Stimulated activated CD8-positive, alpha-beta memory T cell treated with anti-CD3 and anti-CD28 coated beads, Interleukin-15, amount 100 ng/mL, for 24 hours (primary cell): ENCODE data around the gene CAST.
"Not testable (repeated sequence)": the region's sequence is repeated elsewhere in the genome, so short reads cannot be mapped to it uniquely, and the experiment has no call there.

ENCODE experiments used
- DNase-seq: peaks from one replicate; pipeline ENCODE4 v3.0.0-alpha.2; 2020; ENCODE audit warnings: low read depth

The CAST gene

DNA sequence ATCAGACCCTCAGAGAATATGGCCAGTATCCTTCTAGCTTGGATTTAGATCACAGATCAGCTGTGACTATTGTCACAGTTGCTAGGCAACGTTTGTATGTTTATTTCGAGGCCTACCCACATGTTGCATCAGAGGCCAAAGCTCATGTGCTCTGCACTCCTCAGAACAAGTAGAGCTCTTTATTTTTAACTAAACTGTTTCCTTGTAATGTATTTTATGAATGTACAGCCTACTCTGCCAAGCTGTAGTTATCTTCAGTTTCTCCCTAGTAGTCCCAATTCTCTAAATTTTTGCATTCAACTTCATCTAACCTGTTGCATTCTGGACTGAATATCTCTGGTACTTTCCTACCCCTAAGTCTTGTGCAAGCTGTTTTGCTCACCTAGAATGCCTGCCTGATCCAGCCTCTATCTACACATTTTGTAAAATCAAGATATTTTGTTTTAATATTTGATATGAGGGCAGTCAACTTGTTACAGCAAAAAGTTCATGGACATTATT is 52.8 kb downstream of the CAST start:
- no peak for DNase-seq

DNA sequence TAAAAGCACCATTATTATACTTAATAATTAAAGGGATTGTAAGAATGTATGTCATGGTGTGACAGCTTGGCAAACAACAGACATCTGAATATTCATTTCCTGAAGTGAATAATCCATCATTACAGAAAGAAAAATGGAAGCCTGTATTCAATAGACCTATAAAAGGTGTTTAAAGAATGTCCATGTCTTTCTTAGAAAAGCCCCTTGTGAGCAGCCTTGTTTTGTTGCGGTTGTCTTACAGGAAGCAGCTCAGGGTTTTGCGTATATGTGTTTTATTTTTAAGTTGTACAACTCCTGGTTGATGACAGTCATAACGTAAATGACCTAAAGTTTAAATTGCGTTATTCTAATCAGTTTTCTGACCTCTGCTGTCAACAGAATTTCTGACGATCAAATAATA is 53.8 kb downstream of the CAST start:
- no peak for DNase-seq

DNA sequence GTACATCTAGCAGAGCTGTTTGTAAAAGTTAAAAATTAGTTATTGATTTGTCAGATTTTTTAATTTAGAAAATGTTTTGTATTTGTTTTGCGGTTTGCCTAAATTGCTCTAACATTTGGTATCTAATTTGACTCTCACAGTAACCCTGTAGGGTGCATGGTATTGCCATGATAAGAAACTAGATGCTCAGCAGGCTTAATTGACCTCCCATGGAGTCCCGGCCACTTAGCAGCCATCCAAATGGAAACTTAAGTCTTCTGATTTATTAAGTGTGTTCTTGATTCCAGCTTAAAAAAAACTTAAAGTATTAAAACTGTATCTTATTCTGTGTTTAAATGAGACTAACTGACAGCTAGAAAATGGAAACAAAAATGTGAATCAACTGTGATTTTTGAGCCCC is 54.5 kb downstream of the CAST start:
- no peak for DNase-seq

DNA sequence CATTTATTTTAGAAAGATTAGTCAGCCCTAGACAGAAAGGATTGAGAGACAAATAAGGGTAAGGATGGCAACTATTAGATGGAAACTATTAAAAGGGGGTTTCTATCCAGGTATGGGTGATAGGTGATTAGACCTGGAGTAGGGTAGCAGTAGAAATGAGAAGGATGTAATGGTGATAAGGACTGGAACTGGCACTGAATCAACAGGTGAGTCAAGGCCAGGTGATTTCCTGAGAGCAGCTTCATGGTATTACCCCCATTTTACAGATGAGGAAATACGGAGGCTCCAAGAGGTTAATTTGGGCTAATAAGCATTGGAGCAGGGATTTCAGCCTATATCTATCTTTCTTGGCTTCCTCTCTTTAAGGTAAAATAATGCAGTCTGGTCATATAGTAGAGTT is 55.7 kb downstream of the CAST start:
- no peak for DNase-seq

DNA sequence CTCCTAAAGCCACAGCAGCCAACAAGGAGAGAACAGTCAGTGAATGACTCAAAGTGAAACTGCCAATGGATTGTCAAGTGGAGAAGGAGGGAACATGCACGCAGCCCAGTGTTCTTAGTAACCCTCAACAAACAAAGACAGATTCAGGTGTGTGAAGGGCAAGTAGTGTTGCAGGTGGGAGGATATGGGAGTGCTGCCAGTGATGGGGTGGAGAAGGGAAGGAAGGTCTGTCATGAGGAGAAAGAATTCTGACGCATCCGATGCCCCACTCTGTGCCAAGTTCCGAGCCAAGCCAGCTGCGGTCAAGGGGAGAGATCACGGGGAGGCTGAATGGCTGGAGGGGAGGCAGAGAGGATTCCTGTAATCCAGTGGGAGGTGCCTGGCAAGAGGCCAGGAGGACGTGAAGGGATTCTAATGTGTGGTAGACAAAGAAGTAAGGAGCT is 56.5 kb downstream of the CAST start:
- DNase-seq = no peak

DNA sequence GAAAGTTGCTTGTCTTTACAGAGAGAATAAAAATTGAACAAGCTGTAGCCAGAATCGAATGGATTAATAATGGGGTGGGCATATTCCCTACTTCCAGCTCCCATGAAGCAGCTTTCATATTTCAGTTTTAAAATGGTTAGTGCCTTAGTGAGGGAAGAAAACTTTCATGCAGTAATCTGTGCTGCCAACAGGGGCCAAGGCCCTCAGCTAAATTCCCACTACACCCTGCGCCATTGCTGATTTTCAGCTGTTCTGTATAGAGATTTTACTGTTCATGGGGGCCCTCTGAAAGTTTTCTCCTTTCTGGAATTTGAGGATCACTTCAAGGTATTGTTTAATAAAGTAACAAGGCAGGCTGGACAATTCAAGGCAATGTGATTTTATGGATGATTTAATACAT is 58.2 kb downstream of the CAST start:
- no peak for DNase-seq

DNA sequence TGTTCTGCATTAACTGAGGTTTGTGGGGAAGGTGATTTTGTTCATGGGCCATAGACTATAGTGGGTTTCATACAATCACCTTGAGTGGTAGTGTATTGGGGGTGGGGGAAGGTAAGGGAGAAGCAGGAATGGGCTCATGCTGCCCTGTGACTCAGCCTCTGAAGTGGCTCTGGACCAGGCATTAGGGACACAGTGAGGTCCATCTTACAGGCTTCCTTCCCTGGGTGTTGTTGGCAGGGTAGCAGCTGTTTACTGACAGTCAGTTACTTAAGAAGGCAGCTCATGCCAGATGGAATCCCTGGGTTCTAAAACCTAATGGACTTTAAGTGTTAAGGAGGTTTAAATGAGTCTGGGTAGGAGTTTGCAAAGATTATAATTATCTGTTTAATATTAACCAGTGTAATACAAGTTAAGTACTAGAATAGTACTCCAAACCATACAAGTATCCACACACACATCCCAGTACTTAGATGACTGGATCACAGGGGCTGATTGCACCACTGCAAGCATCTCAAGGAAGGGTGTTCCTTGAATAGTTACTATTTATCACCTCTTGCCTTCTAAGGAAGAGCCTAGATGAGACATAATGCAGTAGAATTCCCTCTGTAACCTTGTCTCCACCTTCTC is 59.3 kb downstream of the CAST start:
- DNase-seq = no peak

DNA sequence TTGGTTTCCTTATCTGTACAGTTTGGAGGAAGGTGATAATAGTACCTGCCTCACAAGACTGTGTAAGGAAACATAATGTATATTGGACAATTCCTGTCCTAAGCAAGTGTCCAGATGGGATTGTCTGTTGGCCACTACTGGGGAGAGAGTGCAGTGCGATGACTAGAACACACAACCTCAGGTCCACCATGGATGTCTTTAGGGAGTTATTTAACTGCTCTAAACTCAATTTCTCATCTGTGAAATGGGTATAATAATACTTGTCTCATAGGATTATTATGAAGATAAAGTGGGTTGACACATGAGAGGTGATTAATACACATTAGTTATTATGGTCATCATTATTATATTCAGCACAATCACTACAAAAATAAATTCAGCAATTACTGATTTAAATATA is 63.1 kb downstream of the CAST start:
- DNase-seq = no peak

DNA sequence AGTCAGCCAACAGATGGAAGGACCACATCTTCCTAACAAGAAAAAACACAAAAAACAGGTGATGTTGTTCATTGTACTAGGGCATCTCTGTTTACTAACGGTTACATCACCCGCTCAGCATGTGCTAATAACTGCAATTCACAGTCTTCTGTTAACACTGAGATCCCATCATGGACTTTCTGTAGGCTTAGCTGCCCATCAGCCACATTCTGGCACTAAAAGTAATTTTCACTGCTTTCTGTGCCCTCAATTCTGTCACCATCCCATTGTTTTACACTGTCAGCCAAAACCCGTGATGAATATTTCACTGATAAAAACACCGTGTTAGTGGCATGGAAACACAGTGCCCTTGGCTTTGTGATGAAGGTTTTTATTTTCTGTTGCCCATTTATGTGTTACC is 64.6 kb downstream of the CAST start:
- DNase-seq = no peak

DNA sequence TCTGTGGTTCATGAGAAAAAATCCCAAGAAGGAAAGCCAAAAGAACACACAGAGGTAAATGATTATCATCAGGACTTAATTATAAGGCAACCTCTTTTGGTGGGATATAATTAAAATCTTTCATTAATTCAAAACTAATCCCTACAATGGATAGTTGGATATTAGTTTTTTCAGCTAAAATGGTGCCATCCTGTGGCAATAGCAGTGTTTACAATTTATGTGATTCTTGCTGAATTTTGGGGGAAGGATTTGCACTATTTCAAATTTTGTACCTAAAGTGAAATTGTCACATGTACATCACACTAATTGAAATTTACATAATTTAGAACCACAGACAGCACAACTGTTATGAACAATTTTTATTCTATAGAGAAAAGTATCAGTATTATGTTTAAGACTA is 67.0 kb downstream of the CAST start:
- no peak for DNase-seq

DNA sequence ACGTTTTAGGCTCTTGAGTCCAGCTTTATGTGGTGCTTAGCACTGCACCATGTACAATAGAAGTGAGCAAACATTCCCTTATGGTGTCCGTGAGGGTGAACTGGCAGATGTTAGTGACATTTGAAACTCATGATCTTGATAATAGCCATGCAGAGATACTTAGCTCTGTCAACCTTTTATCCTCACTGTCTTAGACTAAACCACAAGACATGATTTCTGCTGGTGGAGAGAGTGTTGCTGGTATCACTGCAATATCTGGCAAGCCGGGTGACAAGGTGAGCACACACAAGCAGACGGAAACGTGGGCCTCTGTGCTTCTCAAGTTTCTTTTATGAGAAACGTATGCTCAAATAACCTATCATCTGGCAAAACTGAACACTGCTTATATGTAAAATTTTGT is 68.4 kb downstream of the CAST start:
- no peak for DNase-seq

DNA sequence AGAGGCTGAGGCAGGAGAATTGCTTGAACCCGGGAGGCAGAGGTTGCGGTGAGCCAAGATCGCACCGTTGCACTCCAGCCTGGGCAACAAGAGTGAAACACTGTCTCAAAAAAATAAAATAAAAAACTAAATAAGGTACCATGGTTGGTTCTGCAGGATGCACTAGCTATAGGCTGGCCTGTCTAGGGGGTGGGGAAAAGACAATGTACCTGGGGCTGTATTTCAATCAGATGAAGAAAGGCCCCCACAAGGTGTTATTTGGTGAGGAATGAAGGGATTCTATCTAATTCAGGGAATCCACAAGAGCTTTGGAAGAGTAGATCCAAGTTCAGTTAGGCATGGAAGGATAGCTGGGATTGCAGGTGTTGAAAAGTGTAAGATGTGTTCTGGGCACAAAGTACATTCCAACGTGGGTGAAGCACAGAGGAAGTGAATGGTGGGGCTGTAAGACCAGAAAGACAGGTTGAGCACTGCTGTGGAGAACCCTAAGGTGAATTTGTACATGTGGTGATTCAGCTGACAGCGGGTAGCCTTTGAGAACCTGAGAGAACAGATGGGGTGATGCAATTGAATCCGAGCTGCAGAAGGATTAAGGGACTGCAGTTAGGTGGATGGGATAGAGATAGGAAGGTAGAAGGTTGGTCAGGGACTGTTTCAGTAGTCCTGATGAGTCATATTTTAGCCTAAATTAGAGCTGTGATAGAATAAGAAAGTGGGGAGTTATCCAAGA is 71.8 kb downstream of the CAST start:
- no peak for DNase-seq

DNA sequence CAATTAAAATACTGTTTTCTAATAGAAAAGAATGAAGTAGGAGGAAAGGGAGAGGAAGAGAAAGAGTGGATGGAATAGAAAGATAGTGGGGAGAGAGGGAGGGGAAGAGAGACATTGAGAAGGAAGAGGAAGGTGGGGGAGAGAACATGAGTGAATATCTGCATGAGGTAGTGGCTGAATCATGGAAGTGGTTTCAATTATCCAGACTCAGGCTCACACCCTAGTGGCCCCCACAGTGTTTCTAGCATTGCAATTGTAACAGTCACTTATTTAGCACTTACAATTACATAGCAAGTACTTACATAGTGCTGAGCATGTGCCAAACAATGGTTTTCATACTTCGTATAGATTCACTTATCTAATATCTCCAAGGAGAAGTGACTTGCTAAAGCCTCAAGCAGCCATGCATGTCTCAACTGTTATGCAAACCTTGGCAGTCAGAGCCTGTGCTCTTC is 72.7 kb downstream of the CAST start:
- DNase-seq = no peak

DNA sequence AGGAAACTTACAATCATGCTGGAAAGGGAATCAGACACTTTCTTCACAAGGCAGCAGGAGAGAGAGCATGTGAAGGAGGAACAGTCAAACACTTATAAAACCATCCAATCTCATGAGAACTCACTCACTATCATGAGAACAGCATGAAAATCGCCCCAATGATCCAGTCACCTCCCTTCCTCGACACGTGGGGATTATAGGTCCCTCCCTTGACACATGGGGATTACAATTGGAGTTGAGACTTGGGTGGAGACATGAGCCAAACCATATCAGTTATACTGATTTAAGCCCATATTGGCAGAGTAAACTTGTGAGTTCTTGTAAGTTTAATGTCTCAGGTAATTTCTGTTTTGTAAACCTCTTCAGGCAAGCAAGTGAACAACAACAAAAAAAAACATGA is 74.8 kb downstream of the CAST start:
- no peak for DNase-seq

DNA sequence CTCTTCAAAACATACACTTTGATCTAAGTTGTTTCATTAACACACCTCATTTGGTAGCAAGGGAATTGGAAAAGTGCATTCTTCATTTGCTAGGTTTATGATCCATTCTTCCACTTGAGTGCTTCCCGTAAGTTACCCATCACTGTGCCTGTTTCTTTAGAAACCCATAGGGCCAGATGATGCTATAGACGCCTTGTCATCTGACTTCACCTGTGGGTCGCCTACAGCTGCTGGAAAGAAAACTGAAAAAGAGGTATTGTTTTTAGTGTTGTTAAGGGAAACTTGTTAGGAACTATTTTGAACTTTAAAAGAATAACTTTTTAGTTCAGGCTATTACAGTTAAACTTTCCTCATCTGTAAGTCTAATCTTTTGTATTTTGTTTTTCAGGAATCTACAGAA is 78.9 kb downstream of the CAST start:
- no peak for DNase-seq

DNA sequence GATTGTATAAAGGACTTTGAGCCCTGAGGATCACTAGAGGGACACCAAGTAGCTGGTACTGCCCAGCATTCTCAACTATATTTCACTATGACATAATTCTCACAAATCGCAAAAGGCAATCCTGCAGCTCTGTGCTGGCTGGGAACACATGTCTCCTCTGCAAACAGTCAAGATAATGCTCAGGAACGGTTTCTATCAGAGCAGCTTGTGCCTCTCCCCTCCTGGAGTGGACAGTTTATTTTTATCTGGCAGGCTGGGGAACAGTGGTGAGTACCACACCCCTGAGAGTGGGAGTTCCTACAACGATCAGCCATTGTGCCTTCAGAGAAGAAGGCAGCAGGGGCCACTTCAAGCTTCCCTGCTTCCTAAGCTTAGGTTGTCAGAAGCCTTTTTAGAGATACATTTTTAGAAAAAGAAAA is 79.7 kb downstream of the CAST start:
- no peak for DNase-seq

DNA sequence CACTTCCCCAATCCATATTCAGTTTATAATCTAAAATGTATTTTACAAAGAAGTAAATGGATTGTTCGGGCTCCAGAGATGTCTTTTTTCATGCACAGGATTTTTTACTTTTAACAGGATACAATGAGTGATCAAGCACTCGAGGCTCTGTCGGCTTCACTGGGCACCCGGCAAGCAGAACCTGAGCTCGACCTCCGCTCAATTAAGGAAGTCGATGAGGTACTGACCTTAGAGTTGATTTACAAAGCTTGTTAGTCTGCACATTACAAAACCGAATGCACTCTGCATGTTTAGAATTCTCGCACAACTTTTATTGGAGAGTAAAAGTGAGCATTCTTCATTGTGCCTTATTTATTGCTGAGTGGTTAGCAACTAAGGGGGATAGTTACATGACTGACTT is 80.4 kb downstream of the CAST start:
- DNase-seq = no peak

DNA sequence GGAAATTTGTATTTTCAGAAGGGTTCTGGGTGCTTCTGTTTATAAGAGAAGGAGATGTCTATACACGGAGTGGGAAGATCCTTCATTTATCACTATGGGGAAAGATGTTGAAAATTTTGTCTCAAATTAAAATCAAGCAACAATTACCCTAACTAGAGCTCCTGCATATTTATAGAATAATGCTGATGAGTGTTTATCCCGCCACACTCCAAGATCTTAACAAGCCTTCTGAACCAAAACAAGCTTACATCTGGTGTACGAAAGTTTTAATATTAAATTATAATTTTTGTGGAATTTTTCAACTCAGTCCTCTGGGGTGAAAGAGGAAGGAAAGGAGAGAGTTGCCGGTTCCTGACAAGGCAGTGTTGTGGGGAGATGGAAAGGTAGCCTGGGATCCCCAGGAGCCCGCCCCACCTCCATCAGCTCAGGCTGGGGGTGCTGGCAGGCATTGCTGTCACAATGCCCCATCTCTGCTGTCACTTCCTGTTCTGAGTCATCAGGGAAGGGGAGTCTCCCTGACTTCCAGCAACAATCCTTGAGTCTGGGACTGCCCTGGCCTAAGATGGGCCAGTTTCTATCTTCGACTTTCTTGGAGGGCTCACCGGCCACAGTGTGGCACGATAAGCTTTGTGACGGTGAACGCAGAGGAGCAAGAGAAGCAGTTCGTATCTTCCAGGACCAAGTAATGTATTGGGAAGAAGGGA is 81.0 kb downstream of the CAST start:
- DNase-seq = no peak

DNA sequence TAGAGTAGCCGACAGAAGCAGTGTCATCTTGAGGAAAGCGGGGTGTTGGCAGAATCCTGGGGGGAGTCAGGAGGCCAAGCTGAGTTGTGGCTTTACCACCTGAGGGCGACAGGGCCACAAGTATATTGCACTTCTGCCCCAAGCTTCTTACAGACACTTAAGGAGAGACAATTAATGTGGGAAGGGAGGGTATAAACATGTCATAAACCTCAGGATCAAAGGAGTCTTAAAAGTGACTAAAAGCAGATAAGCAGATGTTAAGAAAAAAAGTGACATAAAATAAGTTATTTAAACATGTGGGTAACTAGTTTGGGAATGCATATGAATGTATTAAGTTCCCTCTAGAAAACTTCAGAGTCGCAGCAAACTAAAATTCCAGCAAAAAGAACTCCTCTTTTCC is 81.6 kb downstream of the CAST start:
- DNase-seq = no peak

DNA sequence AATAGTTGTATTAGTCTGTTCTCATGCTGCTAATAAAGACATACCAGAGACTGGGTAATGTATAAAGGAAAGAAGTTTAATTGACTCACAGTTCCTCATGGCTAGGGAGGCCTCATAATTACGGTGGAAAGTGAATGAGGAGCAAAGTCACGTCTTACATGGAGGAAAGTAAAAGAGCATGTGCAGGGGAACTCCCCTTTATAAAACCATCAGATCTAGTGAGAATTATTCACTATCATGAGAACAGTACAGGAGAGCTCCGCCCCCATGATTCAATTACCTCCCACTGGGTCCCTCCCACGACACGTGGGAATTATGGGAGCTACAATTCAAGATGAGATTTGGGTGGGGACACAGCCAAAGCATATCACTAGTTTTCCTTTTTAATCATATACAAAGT is 82.0 kb downstream of the CAST start:
- DNase-seq = not testable (repeated sequence)

DNA sequence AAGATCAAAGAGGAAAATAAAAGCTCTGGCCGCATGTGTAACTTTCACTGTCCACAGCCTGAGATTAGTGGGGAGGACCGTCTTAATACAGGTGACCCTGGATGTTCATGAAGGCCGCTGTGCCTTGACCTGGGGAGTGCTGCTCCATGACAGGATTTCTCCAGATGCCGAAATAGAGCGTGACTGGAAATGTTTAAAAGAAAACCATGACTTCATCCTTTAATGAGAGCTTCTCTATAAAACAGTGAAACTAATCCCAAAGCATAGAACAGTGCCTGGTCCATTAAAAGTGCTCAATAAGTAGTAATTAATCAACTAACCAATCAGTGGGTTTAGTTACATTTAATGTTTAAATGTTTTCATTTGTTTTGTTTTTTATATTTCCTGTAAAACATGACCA is 82.8 kb downstream of the CAST start:
- no peak for DNase-seq

DNA sequence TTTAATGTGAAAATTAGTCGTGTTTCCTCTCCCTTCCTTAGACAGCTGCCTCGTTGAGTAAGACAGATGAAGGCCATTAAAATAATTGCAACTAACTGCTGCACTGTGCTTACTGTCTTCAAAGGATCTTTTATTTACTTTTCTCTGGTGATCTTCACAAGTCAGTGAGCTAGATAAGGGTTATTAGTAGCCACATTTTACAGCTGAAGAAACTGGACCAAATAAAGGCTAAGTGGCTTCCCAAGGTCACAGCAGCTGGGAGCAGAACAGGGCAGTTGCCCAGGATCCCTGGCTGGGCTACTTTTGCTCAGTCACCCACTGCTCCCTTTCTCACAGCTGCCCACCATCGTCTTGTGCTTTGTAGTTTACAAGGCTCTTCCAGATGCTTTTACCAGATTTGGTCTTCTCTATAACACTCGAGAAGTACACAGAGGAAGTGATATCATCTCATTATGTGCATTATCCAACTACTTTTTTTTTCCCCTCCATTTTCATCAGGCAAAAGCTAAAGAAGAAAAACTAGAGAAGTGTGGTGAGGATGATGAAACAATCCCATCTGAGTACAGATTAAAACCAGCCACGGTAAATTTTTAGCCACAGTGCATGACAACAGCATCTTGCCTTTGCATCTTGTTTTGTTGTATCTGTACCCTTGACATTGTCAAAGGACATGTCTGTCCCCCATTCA is 83.8 kb downstream of the CAST start:
- no peak for DNase-seq

DNA sequence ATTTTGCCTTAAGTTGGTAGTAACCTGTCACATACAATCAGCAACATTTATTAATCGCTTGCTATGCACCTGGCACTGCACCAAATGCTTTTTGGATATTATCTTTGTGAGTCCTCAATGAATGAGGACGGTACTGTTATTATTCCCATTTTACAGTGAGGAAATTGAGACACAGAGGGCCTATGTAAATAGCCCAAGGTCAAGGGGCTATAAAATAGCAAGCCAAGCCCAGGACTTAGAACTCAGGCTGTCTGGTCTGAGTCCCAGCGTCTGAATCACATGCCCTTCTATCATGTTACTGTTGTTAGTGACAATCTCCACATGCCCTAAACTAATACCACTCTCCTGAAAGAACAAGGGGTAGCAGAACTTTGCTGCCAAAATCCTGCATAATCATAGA is 85.5 kb downstream of the CAST start:
- DNase-seq = no peak
